HG03175 (cell line): ENCODE results near the gene DPEP2.
A peak's percentile ranks its signal among the peaks of the same experiment; 100 is the strongest.
"Not testable (repeated sequence)": the region's sequence is repeated elsewhere in the genome, so short reads cannot be mapped to it uniquely, and the experiment has no call there.

ENCODE experiments used
- ATAC-seq: cut with Tn5 transposase; IDR thresholded peaks from one replicate; pipeline ENCODE4 v1.9.1; 2021; ENCODE audit warnings: mild to moderate bottlenecking, moderate library complexity; ENCODE audit not compliant: unreplicated experiment

The DPEP2 gene

GRCh38 chr16:68005786-68006286, 6.6 kb upstream of the DPEP2 start:
- ATAC-seq = no peak

- no peak for ATAC-seq
Observed at GRCh38 chr16:68005211-68005610, 5.9 kb upstream of the DPEP2 start.

DNA sequence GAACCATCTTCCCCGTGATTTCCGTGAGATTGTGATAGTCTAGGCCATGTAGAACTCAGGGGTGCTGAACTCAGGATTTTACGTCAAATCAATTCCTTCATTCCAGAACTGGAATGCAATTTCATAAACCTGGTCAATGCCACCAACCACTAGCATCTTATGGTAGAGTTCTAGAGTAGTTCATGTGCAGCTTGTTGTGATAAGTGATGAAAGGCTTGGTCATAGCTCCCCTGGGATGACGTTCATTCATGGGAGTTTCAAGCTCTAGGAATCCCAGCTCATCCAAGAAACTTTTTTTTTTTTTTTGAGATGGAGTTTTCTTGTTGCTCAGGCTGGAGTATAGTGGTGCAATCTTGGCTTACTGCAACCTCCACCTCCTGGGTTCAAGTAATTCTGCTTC, 3.7 kb upstream of the DPEP2 start:
- ATAC-seq = no peak

- ATAC-seq = no peak
Observed at GRCh38 chr16:68000450-68000849, 1.2 kb upstream of the DPEP2 start.

DNA sequence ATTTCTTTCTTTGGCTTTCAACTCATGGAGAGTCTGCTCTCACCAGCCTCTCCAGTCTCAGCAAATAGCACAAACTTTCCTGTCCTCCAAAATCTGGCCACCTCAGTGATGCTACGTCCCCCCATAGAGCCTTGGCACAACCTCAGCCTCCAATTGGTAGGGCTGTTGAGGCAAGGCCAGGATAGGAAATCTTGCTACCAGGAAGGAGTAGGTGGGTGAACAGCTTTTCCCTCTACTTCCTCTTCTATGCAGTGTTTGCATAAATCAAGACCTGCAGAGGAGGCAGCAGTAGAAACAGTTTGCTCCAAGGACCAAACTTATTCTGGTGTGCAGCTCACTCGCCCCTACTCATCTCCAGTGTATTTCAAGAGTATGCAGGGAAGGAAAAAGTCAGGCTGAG, 701 bp upstream of the DPEP2 start:
- no peak for ATAC-seq

DNA sequence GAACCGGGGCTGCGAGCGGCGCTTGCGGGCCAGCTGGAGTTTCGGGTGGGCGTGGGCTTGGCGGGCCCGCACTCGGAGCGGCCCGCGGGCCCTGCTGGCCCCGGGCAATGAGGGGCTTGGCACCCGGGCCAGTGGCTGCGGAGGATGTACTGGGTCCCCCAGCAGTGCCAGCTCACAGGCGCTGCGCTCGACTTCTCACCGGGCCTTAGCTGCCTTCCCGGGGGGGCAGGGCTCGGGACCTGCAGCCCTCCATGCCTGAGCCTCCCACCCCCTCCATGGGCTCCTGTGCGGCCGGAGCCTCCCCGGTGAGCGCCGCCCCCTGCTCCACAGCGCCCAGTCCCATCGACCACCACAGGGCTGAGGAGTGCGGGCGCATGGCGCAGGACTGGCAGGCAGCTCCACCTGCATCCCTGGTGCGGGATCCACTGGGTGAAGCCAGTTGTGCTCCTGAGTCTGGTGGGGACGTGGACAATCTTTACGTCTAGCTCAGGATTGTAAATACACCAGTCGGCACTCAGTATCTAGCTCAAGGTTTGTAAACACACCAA, 979 bp downstream of the DPEP2 start:
- ATAC-seq = not testable (repeated sequence)

- ATAC-seq = no peak
Observed at GRCh38 chr16:67996666-67997065, 2.6 kb downstream of the DPEP2 start.

DNA sequence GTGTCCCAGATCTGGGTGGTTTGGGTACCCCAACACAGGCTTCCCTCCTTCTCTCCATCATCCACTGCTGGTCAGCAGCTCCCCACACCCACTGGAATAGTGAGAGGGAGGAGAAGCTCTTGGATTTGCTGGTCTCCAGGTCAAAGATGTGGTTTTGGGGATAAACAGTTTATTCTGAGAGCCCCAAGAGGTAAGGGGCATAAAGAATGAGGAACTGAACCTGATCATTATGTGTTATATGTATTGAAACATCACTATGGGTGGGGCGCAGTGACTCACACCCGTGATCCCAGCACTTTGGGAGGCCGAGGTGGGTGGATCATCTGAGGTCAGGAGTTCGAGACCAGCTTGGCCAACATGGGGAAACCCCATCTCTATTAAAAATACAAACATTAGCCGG, 3.9 kb downstream of the DPEP2 start:
- no peak for ATAC-seq

DNA sequence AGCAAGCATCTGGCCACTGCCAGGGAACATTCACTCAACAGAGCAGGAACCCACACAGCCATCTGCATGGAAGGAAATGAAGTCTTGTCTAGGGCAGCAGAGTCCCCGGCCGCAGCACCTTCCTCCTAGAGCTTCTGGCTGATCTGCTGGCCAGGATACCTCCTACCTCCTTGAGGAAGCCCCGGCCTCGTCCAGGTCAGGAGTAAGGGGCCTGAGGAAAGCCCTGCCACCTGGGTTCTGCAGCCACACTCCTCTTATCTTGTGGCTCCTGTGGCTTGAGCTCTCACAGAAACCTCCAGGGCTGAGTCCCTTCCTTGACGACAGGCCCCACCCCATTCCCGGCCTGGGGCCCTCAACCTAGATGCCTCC, 5.3 kb downstream of the DPEP2 start:
- ATAC-seq = not testable (repeated sequence)

- ATAC-seq = peak; percentile 72
Observed at GRCh38 chr16:67993207-67994039, 5.9 kb downstream of the DPEP2 start.

DNA sequence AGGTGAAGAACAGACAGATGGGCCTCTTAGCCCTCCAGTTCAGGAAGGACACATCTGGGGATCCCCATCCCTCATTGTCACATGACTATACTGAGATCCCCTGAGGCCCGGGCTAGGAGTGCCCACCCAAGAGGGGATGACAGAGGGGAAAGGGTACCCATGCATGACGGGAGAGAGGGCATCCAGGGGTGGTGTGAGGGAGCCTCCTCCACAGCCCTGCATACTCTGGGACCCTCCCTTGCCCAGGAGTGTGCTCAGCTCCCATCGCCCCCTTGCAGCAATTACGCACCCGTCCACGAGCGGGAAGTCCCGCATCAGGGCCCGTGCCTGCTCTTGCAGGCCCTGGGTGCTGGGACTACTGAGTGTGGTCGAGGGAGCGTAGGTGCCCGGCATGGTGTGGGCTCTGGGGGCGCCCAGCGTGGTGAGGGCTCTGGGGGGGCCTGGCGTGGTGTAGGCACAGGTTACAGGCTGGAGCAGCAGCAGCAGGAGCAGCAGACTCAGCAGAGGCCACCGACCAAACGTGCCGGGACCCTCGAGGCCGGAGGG, 6.5 kb downstream of the DPEP2 start:
- no peak for ATAC-seq

- ATAC-seq = no peak
Observed at GRCh38 chr16:67990018-67990386, 9.3 kb downstream of the DPEP2 start.

GRCh38 chr16:67989322-67990017, 9.8 kb downstream of the DPEP2 start:
- ATAC-seq = no peak

DNA sequence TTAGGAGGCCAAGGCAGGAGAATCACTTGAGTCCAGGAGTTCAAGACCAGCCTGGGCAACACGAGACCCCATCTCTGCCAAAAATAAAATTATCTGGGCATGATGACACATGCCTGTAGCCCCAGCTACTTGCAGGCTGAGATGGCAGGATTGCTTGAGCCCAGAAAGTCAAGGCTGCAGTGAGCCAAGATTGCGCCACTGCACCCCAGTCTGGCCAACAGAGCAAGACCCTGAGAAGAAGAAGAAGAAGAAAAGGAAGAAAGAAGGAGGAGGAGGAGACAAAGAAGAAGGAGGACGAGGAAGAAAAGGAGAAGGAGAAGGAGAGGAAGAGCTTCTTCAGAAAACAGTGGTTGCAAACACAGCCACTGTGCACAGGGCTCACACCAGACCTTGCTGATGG, 10.6 kb downstream of the DPEP2 start:
- ATAC-seq = no peak

DNA sequence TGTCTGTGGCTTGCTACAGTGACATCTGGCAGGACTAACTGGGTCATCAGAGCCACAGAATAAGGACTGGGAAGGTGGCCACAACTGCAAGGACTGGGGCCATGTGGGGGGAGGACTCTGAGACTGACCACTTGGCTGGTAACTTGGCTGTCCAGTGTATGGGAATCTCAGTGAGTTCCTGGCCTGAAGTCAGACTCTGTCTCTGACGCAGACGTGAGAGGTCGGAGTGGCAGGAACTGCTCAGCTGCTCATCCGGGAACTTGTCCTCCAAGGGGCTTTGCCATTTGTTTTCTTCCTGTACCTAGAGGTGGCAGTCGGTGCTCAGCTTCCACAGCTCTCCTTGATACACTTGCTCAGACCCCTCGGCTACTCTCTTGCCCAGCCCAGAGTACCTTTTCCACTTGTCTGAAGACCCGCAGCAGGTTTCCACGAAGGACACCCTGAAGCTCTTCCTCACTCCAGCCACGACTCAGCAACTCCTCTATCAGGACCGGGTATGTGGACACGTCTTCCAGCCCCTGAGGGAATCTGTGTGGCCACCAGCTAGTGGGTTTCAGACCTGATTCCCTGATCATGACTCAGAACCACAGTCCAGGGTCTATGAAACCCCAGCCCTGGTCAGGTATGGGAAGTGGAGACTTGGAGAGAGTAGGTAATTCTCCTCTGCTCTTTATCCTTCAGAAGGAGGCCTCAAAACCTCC, 11.7 kb downstream of the DPEP2 start:
- ATAC-seq = no peak

DNA sequence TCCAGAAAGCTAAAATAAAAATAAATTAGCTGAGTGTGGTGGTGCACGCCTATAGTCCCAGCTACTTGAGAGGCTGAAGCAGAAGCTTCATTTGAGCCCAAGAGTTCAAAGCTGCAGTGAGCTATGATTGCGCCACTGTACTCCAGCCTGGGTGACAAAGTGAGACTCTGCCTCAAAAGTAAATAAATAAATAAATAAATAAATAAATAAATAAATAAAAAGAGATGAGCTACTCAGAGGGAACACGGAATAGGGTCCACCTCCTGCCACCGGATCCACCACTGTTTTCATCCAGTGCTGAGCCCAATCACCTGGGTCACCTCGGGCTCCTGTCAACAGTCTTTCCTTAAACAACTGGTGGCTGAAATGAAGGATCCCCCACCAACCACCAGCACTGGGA, 12.3 kb downstream of the DPEP2 start:
- no peak for ATAC-seq

DNA sequence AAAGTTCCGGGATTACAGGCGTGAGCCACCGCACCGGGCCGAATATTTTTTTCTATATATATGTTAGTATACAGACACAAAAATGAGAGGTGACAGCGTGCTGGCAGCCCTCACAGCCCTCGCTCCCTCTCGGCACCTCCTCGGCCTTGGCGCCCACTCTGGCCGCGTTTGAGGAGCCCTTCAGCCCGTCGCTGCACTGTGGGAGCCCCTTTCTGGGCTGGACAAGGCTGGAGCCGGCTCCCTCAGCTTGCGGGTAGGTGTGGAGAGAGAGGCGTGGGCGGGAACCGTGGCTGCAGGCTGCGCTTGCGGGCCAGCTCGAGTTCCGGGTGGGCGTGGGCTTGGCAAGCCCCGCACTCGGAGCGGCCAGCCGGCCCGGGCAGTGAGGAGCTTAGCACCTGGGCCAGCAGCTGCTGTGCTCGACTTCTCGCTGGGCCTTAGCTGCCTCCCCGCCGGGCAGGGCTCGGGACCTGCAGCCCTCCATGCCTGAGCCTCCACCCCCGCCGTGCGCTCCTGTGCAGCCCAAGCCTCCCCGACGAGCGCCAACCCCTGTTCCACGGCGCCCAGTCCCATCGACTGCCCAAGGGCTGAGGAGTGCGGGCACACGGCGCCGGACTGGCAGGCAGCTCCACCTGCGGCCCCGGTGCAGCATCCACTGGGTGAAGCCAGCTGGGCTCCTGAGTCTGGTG, 17.1 kb downstream of the DPEP2 start:
- no peak for ATAC-seq

- ATAC-seq = no peak
Observed at GRCh38 chr16:67979955-67980678, 19.2 kb downstream of the DPEP2 start, which contains the start of gene DPEP3. DPEP3 (minus strand) TSS chr16:67980499; CDS start chr16:67980380, 119 bp downstream.

GRCh38 chr16:67977469-67978227, 21.6 kb downstream of the DPEP2 start:
- ATAC-seq = no peak
